Kidney (tissue), 14 donors: ENCODE results near the gene GSN. TPM values are rescaled to one million over a fixed set of nuclear protein-coding genes. Genes with fewer than 3 reads are reported as not detected.

Experiments
- DNase-seq, 5 donors: peaks; one replicate each; pipeline ENCODE4 v3.0.0-alpha.2; 2013 to 2020
- FAIRE-seq: peaks from 2 replicates; lab custom pipeline; 2012; peaks lifted over from hg19 to GRCh38; lab: Jason Lieb, UNC
- H3K27ac ChIP-seq, 2 donors: one replicate each; pipeline ENCODE4 v1.7.0; 2013; ENCODE audit warnings: low read depth in 2 of 2, low read length in 2 of 2, inconsistent platforms in 1 of 2
- H3K27me3 ChIP-seq: one replicate; pipeline ENCODE4 v1.7.1; 2013; ENCODE audit warnings: low read length, inconsistent platforms; ENCODE audit not compliant: control insufficient read depth, insufficient read depth
- H3K36me3 ChIP-seq, 3 donors: one replicate each; pipeline versions ENCODE4 v1.7.0 to v1.7.1; 2013; ENCODE audit warnings: low read length in 3 of 3, control low read depth in 1 of 3, inconsistent platforms in 1 of 3; ENCODE audit not compliant: insufficient read depth in 3 of 3, control insufficient read depth in 2 of 3
- H3K4me1 ChIP-seq, 3 donors: one replicate each; pipeline versions ENCODE4 v1.7.0 to v1.7.1; 2013; ENCODE audit warnings: low read length in 3 of 3, inconsistent platforms in 1 of 3, low read depth in 1 of 3; ENCODE audit not compliant: control insufficient read depth in 2 of 3, insufficient read depth in 2 of 3
- H3K4me3 ChIP-seq, 3 donors: one replicate each; pipeline versions ENCODE4 v1.7.0 to v1.8.1; 2013; ENCODE audit warnings: low read length in 3 of 3, control low read depth in 1 of 3, inconsistent platforms in 1 of 3
- H3K9ac ChIP-seq, 3 donors: one replicate each; pipeline versions ENCODE4 v1.7.0 to v1.7.1; 2013; ENCODE audit warnings: low read length in 3 of 3, control low read depth in 1 of 3, inconsistent platforms in 1 of 3
- H3K9me3 ChIP-seq, 3 donors: one replicate each; pipeline versions ENCODE4 v1.7.0 to v1.7.1; 2013; ENCODE audit warnings: low read length in 3 of 3, control low read depth in 1 of 3, inconsistent platforms in 1 of 3; ENCODE audit not compliant: control insufficient read depth in 2 of 3, insufficient read depth in 1 of 3
- intact Hi-C: fragments of 100-400 bp; cut with DNase I; formaldehyde crosslinking; loops from one replicate; pipeline ENCODE4 v1.11.1; 2022
- polyA plus RNA-seq: library from polyadenylated mRNA; stranded (reverse); fragments of 350-450 nt; fragmentation: Illumina TruSeq; extraction: RNeasy Lipid Tissue Mini Kit (QIAGEN cat#74804); gene quantifications from one replicate; pipeline ENCODE4 v1.2.3, GENCODE V29; 2014; ENCODE audit warnings: low read depth, low replicate concordance; ENCODE audit not compliant: insufficient read depth
- total RNA-seq: library from RNA; stranded (reverse); fragmentation: NEBNext Ultra II Directional; extraction: Animal tissue kit (Norgen Biotek cat#: 25700); gene quantifications from one replicate; pipeline ENCODE4 v1.2.1, GENCODE V29; 2021
- TF ChIP-seq, protein P1 (sequence below): IDR thresholded peaks from 3 replicates; pipeline ENCODE4 v1.5.1; 2012; ENCODE audit warnings: mild to moderate bottlenecking, moderate library complexity, borderline replicate concordance; ENCODE audit not compliant: insufficient read depth; ENCODE audit errors: extremely low read depth
- donor health status: control.
- donor health status: control.
- donor health status: control.
- donor health status: control.
- donor health status: control.
- donor health status: DM: yes; HTN: yes; CAD: no.
- donor health status: Normal renal cell carcinoma (clear cell type).

The GSN gene
- total and polyA plus RNA-seq, 2 donors from 2014 or later: 235 to 511 TPM

DNA sequence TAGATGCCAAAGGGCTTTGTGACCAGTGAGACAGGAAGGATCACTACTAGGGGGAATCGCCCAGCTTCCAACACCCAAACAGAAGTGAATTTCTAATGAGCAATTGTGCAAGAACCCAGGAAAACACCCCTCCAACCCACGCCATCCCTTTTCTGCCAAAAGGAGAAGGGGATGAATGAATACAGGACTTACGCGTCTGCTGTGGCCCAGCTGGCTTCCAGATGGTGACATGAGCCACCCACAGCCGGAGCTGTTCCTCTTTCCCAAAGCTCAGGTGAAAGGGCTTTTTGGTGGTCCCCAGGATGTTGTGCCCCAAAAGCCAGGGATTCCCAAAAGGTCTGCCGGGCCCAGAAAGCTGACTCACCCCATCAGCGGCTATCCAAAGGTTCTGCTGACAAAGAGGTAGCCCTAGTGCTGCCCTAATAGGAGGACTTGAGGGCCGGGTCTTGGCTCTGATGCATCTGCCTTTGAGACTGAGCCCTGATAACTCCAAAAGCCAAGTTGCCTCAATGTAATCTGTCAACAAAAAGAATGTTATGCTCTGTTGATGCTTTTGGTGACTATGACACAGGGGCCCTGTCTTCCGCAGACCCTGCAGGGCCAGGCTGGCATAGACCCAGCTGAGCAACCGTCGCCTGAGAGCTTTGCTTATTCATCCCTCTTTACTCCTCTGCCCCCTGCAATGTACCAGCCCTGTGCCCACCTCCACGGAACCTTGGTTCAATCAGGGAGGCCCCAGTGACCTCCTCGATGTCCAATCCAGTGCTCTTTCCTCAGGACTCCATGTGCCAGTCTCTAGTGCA is 14.5 kb downstream of the GSN start:
- Histone ChIP-seq H3K4me1 (peaks cover 0 to 78% (median 54%) of the 10 kb centered on the region in 3 donors), H3K36me3 (no peaks in the 10 kb centered on the region), H3K27ac (peak overlapping the region; percentile 82 to 94), H3K9me3 (no peaks in the 10 kb centered on the region), H3K27me3 (no peaks in the 10 kb centered on the region), H3K9ac (peak overlapping the region in 1 of 3 donors; percentile 53), H3K4me3 (no peak overlapping the region)
- intact Hi-C loops: no loop called here
- DNase-seq (peak in 1 of 5 donors; percentile 79), FAIRE-seq (no peak)
- TF ChIP-seq, protein P1, sequence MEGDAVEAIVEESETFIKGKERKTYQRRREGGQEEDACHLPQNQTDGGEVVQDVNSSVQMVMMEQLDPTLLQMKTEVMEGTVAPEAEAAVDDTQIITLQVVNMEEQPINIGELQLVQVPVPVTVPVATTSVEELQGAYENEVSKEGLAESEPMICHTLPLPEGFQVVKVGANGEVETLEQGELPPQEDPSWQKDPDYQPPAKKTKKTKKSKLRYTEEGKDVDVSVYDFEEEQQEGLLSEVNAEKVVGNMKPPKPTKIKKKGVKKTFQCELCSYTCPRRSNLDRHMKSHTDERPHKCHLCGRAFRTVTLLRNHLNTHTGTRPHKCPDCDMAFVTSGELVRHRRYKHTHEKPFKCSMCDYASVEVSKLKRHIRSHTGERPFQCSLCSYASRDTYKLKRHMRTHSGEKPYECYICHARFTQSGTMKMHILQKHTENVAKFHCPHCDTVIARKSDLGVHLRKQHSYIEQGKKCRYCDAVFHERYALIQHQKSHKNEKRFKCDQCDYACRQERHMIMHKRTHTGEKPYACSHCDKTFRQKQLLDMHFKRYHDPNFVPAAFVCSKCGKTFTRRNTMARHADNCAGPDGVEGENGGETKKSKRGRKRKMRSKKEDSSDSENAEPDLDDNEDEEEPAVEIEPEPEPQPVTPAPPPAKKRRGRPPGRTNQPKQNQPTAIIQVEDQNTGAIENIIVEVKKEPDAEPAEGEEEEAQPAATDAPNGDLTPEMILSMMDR: no peak

DNA sequence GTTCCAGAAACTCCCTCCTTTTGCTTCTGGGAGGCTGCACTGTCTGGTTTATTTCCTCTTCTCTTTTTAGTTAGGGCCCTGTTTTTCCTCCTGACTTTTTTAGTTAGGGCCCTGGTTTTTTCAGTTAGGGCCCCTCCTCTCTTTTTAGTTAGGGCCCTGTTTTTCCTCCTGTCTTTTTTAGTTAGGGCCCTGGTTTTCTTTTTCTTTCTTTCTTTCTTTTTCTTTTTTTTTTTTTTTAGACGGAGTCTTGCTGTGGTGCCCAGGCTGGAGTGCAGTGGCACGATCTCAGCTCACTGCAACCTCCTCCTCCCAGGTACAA is 15.1 kb downstream of the GSN start:
- Histone ChIP-seq H3K27ac (peak overlapping the region in 1 of 2 donors; percentile 94), H3K36me3 (no peaks in the 10 kb centered on the region), H3K4me1 (peaks cover 0 to 81% (median 54%) of the 10 kb centered on the region in 3 donors), H3K4me3 (no peak overlapping the region), H3K27me3 (no peaks in the 10 kb centered on the region), H3K9ac (no peak overlapping the region), H3K9me3 (no peaks in the 10 kb centered on the region)
- FAIRE-seq (no peak), DNase-seq (no peak)
- TF ChIP-seq, protein P1: no peak
- intact Hi-C loops: no loop called here

DNA sequence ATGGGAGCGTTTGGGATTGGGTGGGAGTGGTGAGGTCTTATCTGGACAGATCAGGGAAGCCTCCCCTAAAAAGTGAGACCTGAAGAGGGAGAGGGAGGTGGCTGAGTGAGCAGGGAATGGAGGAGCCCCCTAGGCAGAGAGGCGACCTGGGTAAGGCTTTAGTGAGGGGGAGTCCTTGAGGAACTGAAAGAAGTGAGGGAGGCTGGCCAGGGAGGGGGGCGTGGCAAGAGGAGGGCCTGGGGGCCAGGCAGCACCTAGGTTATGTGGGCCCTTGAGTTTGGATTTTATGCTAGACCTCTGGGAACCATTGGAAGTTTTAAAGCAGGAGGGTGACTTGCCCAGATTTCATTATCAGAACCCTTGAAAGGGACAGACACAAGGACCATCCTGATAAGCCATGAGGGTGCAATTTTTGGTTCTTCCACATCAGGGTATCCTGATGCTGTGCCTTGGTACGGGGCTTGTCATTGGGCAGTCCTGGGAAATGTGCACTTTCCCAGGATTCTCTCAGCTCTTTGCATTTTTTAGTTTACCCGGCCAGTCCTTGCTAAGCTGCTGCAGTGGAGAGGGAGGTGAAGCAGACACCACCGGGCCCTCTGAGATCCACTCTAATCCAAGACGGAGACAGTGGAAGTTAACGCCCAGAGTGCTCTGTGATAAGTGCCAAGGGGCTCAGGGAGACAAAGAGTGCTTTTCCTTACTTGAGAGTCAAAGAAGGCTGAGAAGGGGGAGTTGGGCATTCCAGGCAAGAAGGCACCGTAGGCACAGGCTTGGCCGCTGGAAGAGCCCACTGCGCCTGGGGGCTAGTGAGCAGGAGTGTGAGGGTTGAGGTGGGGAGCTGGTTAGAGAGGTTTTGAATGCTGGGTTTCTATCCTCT is 16.1 kb downstream of the GSN start:
- DNase-seq (peak in 1 of 5 donors; percentile 74), FAIRE-seq (no peak)
- TF ChIP-seq, protein P1: no peak
- Histone ChIP-seq H3K36me3 (no peaks in the 10 kb centered on the region), H3K27me3 (no peaks in the 10 kb centered on the region), H3K4me1 (peaks cover 5 to 83% (median 54%) of the 10 kb centered on the region in 3 donors), H3K4me3 (no peak overlapping the region), H3K9me3 (no peaks in the 10 kb centered on the region), H3K27ac (peak overlapping the region; percentile 86 to 98), H3K9ac (peak overlapping the region in 1 of 3 donors; percentile 65)
- intact Hi-C loops: no loop called here
